GM21717 (cell line): Measurements from ENCODE around the gene PSG11.
"Not testable (repeated sequence)": the region's sequence is repeated elsewhere in the genome, so short reads cannot be mapped to it uniquely, and the experiment has no call there.

Experiments
- ATAC-seq: cut with Tn5 transposase; IDR thresholded peaks from one replicate; pipeline ENCODE4 v1.9.1; 2021; ENCODE audit warnings: mild to moderate bottlenecking, moderate library complexity; ENCODE audit not compliant: unreplicated experiment

The PSG11 gene

DNA sequence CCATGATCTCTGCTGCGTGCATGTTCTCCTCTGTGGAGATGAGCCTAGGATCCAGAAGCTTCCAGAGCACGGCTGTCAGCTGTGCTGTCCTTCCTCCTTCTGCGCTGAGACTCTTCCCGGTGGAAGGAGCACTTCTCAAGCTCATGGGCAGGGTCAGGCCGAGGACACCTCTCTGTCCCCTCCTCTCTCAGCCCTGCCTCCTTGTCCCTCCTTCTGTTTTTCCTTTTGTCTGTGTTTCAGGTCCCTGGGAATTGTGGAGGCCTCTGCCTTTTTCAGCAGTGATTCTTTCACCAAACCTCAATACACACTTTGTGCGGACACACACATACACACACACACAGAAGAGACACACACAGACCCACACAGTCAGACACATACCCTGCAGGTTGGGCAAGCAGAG, at the start of gene PSG11:
PSG11 (minus strand) TSS at position 101 of the 400 bp plus-strand sequence; CDS start at position 4, 97 bp downstream.
- not testable (repeated sequence) for ATAC-seq

DNA sequence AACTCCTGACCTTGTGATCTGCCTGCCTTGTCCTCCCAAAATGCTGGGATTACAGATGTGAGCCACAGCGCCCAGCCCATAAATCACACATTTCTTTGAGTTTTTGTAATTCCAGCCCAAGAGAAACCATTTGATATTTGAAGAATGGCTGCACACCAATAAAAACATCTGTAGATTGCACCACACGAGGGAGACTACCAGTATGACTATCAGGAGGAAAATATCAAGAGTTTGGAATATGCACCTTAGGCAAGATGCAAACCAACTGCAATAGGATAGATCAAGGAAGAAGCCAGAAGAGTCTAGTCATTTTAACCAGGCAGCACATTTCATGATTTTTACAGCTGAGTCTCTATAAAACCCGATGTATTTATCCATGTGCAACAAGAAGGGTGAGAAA, 36.1 kb upstream of the PSG11 start:
- ATAC-seq, result not testable (repeated sequence)

DNA sequence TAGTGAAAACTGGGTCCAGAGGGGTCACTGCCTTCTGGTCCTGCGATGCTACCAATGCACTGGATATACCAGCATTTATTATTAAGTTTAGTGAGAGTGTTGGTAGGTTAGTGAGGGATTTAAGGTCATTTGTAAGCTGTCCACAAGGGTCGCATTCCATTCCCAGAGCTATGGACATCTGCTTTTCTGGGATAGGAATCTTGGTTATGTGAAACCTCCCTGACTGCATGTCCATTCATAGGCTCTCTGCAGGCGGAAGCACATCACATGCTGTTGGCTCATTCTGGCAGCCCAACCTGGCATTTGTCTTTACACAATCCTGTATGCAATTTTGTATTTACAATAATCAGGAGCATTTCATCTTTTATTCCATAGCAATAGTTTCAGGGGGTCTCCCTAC, 35.1 kb upstream of the PSG11 start:
- ATAC-seq, result not testable (repeated sequence)

DNA sequence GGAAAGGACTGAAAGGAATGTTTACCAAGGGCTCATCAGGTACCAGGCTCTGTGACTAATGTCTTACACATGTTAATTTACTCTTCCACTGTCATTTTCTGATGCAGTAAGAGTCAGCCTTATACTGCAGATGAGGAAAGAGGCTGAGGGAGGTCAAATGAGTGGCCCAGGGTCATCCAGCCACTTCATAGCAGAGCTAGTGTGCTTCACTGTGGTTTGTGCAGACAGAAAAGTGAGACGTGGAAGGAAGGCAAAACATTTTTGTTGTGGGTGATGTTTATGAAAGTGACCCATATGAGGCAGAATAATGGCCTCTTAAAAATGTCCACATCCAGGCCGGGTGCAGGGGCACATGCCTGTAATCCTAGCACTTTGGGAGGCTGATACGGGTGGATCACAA, 34.0 kb upstream of the PSG11 start:
- ATAC-seq, result not testable (repeated sequence)

GRCh38 chr19:43059482-43059881, 33.2 kb upstream of the PSG11 start:
- ATAC-seq, result not testable (repeated sequence)

GRCh38 chr19:43058440-43058839, 32.2 kb upstream of the PSG11 start:
- ATAC-seq, result not testable (repeated sequence)

GRCh38 chr19:43047966-43048365, 21.7 kb upstream of the PSG11 start:
- not testable (repeated sequence) for ATAC-seq

GRCh38 chr19:43046578-43046977, 20.3 kb upstream of the PSG11 start:
- not testable (repeated sequence) for ATAC-seq

GRCh38 chr19:43043492-43044180, 17.4 kb upstream of the PSG11 start:
- not testable (repeated sequence) for ATAC-seq

DNA sequence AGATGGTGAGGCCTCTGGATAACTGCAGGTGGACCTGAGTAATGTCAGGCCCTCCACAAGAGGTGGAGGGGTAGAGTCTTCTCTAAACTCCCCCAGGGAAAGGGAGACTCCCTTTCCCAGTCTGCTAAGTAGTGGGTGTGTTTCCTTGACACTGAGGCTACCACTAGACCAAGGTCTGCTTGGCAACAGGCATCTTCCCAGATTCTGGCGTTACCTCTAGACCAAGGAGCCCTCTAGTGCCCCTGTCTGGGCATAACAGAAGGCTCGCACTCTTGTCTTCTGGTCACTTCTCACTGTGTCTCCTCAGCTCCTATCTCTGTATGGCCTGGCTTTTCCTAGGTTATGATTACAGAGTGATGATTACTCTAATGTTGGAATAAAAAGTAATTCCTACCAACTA, 5.4 kb upstream of the PSG11 start:
- not testable (repeated sequence) for ATAC-seq

- ATAC-seq, result no peak
These were observed 2.6 kb upstream of the PSG11 start for GRCh38 chr19:43028866-43029265.

DNA sequence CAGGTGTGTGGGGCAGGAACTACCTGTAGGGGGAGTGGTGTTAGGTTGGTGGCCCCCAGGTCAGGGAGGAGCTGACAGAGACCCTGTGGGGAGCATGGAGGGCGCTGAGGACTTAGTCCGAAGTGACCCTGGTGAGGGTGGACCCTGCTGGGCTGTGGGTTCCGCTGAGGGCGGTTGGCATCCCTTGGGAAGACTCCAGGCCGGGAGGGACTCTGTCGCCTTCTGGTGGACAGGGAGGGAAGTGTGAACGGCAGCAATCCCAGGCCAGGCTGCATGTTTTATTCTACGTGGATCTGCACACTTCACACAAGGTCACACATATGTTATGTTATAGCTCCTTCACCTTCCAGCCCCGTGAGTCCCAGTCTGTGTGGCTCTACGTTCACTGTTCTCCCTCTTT, 1.7 kb upstream of the PSG11 start:
- not testable (repeated sequence) for ATAC-seq

DNA sequence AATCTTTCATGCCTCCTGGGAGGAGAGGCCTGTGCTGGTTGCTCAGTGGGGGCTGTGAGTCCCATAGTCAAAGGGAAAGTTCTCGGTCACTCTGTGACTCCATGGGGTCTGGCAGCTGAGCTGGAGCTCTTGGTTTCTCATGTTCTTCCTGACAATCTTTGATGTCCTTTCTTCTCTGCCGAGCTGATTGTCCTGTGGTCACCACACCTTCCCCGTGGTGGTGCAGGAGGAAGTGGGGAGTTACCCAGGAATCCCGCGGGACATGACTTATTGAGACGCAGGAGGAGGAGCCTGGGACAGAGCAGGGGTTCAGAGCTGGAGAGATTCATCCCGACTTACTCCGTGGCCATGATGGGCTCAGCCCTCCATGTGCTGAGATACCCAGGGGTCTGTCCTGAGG, 792 bp upstream of the PSG11 start:
- not testable (repeated sequence) for ATAC-seq

- ATAC-seq, result not testable (repeated sequence)
These were observed 4.2 kb downstream of the PSG11 start for GRCh38 chr19:43022098-43022497.

DNA sequence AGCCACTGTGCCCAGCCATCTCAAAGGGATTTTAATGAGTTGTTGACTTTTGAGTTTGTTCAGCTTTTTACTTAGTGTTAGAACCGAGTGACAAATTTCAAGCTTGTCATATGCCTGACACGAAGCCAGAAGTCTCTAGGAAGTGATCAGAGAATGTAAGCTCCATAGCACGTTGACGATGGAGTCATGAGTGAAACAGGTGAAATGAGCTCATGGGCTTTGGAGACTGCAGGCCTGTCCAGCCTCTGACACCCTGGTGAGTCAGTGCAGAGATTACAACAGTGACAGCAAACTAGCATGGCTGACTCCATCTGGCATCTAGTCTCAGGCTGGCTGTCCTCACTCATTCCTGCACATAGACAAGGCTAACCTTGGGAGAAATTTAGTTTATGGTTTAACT, 4.6 kb downstream of the PSG11 start:
- ATAC-seq, result not testable (repeated sequence)

GRCh38 chr19:43019588-43019987, 6.7 kb downstream of the PSG11 start:
- ATAC-seq, result not testable (repeated sequence)

DNA sequence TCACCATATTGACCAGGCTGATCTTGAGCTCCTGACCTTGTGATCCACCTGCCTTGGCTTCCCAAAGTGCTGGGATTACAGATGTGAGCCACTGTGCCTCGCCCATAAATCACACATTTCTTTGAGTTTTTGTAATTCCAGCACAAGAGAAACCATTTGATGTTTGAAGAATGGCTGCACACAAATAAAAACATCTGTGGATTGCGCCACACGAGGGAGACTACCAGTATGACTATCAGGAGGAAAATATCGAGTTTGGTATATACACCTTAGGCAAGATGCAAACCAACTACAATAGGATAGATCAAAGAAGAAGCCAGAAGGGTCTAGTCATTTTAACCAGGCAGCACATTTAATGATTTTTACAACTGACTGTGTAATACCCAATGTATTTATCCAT, 20.4 kb downstream of the PSG11 start:
- not testable (repeated sequence) for ATAC-seq

DNA sequence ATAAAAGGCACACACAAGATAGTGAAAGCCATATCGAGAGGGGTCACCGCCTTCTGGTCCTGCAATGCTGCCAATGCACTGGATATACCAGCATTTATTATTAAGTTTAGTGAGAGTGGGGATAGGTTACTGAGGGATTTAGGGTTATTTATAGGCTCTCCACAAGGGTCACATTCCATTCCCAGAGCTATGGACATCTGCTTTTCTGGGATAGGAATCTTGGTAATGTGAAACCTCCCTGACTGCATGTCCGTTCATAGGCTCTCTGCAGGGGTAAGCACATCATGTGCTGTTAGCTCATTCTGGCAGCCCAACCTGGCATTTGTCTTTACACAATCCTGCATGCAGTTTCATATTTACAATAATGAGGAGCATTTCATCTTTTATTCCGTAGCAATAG, 21.4 kb downstream of the PSG11 start:
- ATAC-seq, result not testable (repeated sequence)

DNA sequence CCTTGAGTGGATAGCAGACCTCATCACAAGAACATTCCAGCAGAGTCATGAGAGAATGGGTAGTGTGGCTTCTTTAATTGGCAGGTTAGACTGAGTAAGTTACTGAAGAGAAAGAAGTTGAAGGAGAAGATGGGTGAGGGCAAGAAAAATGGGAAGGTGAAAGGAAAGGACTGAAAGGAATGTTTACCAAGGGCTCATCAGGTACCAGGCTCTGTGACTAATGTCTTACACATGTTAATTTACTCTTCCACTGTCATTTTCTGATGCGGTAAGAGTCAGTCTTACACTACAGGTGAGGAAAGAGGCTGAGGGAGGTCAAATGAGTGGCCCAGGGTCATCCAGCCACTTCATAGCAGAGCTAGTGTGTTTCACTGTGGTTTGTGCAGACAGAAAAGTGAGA, 22.6 kb downstream of the PSG11 start:
- not testable (repeated sequence) for ATAC-seq

DNA sequence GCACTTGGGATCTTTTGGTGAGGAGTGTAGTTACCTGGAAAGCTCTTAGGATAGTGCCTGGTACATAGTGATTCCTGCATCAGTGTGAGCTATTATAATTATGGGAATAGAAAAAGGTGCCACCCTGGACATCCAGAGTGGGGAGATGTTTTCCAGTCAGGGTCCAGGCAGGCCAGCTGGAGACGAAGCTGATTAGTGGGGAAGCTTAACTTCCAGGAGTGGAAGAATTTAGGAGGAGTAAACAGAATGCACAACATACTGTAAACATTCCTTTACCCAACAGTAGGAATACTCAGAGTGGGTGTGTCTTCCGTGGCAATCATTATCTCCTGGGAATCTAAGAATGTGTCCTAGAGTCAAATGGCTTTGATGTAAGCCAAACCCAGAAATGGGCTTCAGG, 23.3 kb downstream of the PSG11 start:
- not testable (repeated sequence) for ATAC-seq

DNA sequence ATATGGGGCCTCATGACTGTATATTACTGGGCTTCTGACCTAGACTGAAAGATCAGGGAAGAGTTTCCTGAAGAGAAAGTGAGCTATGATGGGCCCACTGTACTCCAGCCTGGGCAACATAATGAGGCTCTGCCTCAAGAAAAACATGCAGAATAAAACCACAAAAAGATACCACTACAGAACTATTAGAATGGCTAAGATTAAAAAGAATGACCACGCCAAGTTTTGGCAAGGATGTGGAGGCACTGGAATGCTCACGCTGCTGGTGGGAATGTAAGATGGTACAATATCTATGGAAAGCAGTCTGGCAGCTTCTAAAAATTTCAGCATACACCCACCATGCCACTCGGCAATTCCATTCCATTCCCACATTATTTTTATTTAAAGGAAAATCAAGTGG, 30.1 kb downstream of the PSG11 start:
- not testable (repeated sequence) for ATAC-seq

DNA sequence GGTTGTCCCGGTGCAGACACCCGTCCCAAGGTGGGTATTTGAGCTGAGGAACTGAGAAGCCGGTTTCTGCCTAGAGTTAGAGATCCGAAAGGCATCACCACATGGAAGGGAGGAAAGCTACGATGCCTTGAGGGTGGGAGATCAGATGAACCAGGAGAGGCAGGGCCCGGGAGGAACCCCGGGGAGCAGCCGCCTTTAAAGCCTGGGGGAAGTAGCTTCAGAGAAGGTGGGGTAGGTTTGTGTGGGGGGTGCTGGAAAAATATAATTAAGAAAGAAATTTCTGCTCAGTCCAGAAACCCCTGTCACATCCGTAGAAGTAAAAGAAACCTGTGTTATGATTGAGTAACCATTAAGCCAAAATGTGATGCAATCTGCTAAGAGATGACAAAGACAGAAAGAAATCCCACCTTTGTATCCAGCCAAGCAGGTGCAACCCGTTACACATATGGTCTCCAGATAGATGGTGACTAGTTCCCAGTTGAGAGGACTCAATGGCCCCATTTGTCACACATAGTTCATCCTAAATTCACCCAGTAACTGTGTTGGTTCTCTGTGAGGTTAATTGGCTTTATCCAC, 34.2 kb downstream of the PSG11 start:
- not testable (repeated sequence) for ATAC-seq
